Measurements from ENCODE around the gene ARID3B. TPM values are rescaled to one million over a fixed set of nuclear protein-coding genes. Genes with fewer than 3 reads are reported as not detected.

The ARID3B gene
- total RNA-seq, 1 donor from 2014 or later, result 2.0 TPM

GRCh38 chr15:74632601-74633000, 91.6 kb downstream of the ARID3B start:
- intact Hi-C loops (cut with micrococcal nuclease), result loop anchor here (10.0 kb wide), 1 partner anchor 258 kb away; no protein-coding TSS in a partner anchor
- H3K4me1 ChIP-seq, result peaks cover 4% of the 10 kb centered on the region
- peaks cover 94% of the 10 kb centered on the region for H3K36me3 ChIP-seq
- no peaks in the 10 kb centered on the region for H3K9me3 ChIP-seq (replicated peaks)
- no peak overlapping the region for H3K27ac ChIP-seq (replicated peaks)
- TF ChIP-seq CTCF (IDR thresholded peaks at IDR 0.05; ENCODE audit: borderline replicate concordance), result no peak
- H3K4me3 ChIP-seq, result no peak overlapping the region
- DNase-seq, result no peak
- H3K27me3 ChIP-seq (ENCODE audit: low read depth), result no peaks in the 10 kb centered on the region

- peaks cover 3% of the 10 kb centered on the region for H3K4me1 ChIP-seq
- no peak for TF ChIP-seq CTCF (IDR thresholded peaks at IDR 0.05; ENCODE audit: borderline replicate concordance)
- H3K27ac ChIP-seq (replicated peaks), result no peak overlapping the region
- intact Hi-C loops (cut with micrococcal nuclease), result loop anchor here (10.0 kb wide), 1 partner anchor 259 kb away; no protein-coding TSS in a partner anchor
- no peak for DNase-seq
- H3K27me3 ChIP-seq (ENCODE audit: low read depth), result no peaks in the 10 kb centered on the region
- H3K9me3 ChIP-seq (replicated peaks), result no peaks in the 10 kb centered on the region
- H3K36me3 ChIP-seq, result peaks cover 93% of the 10 kb centered on the region
- no peak overlapping the region for H3K4me3 ChIP-seq
Observed at GRCh38 chr15:74633781-74634180, 92.8 kb downstream of the ARID3B start.

- Histone ChIP-seq H3K27ac (replicated peaks) (no peak overlapping the region), H3K4me3 (no peak overlapping the region), H3K4me1 (peaks cover 3% of the 10 kb centered on the region), H3K36me3 (peaks cover 93% of the 10 kb centered on the region), H3K27me3 (ENCODE audit: low read depth) (no peaks in the 10 kb centered on the region), H3K9me3 (replicated peaks) (no peaks in the 10 kb centered on the region)
- DNase-seq, result peak; percentile 44
- intact Hi-C loops (cut with micrococcal nuclease), result loop anchor here (5.0 to 10.0 kb wide), 2 partner anchors 132 to 260 kb away; no protein-coding TSS in a partner anchor
- TF ChIP-seq CTCF (IDR thresholded peaks at IDR 0.05; ENCODE audit: borderline replicate concordance), result peak; percentile 90
Observed at GRCh38 chr15:74635228-74635627, 94.2 kb downstream of the ARID3B start.

GRCh38 chr15:74636984-74637383, 96.0 kb downstream of the ARID3B start:
- DNase-seq, result no peak
- H3K9me3 ChIP-seq (replicated peaks), result no peaks in the 10 kb centered on the region
- no peak overlapping the region for H3K4me3 ChIP-seq
- no peaks in the 10 kb centered on the region for H3K27me3 ChIP-seq (ENCODE audit: low read depth)
- H3K27ac ChIP-seq (replicated peaks), result no peak overlapping the region
- peaks cover 85% of the 10 kb centered on the region for H3K36me3 ChIP-seq
- intact Hi-C loops (cut with micrococcal nuclease), result loop anchor here (5.0 to 10.0 kb wide), 2 partner anchors 130 to 262 kb away; no protein-coding TSS in a partner anchor
- no peak for TF ChIP-seq CTCF (IDR thresholded peaks at IDR 0.05; ENCODE audit: borderline replicate concordance)
- H3K4me1 ChIP-seq, result peaks cover 21% of the 10 kb centered on the region

GRCh38 chr15:74641151-74641550, 100.1 kb downstream of the ARID3B start:
- Histone ChIP-seq H3K36me3 (peaks cover 47% of the 10 kb centered on the region), H3K27me3 (ENCODE audit: low read depth) (no peaks in the 10 kb centered on the region), H3K4me3 (no peak overlapping the region), H3K9me3 (replicated peaks) (no peaks in the 10 kb centered on the region), H3K27ac (replicated peaks) (peak overlapping the region; percentile 9), H3K4me1 (peaks cover 48% of the 10 kb centered on the region)
- no peak for TF ChIP-seq CTCF (IDR thresholded peaks at IDR 0.05; ENCODE audit: borderline replicate concordance)
- DNase-seq, result no peak
- intact Hi-C loops (cut with micrococcal nuclease), result no loop called here

Data from left ventricle myocardium inferior (tissue), 1 donor.